ENCODE data around the gene PRDM15.

The PRDM15 gene

DNA sequence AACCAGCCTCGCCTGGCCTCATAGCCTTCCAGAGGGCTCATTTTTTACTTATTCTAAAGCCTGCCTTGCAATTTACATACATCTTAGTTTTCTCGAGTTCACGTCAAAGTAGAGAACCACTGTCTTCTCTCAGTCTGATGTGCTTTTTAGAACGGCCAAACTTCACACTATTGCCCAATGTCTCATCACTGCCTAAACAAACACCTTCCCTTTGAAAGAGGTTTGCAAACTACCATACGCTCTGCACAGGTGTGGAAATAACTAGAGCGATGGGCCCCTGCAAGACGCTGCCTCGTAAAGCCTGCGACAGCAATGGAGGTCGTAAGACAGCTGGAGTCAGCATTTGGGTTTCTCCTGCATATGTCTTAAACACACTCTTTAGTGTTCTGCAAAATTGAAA lies 22.6 kb downstream of the PRDM15 start:
- DNase-seq (ENCODE audit: extremely low spot score), result no peak
- TF ChIP-seq, protein P1, sequence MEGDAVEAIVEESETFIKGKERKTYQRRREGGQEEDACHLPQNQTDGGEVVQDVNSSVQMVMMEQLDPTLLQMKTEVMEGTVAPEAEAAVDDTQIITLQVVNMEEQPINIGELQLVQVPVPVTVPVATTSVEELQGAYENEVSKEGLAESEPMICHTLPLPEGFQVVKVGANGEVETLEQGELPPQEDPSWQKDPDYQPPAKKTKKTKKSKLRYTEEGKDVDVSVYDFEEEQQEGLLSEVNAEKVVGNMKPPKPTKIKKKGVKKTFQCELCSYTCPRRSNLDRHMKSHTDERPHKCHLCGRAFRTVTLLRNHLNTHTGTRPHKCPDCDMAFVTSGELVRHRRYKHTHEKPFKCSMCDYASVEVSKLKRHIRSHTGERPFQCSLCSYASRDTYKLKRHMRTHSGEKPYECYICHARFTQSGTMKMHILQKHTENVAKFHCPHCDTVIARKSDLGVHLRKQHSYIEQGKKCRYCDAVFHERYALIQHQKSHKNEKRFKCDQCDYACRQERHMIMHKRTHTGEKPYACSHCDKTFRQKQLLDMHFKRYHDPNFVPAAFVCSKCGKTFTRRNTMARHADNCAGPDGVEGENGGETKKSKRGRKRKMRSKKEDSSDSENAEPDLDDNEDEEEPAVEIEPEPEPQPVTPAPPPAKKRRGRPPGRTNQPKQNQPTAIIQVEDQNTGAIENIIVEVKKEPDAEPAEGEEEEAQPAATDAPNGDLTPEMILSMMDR (IDR thresholded peaks at IDR 0.05; ENCODE audit: control extremely low read depth, extremely low read depth, low read depth, missing control alignments), result no peak
- ChIA-PET CTCF (interaction anchor here (1.1 kb wide), 1 partner anchor 40 kb away, joined by 4 read pairs; no protein-coding TSS in a partner anchor), POLR2A (no interaction called here)

DNA sequence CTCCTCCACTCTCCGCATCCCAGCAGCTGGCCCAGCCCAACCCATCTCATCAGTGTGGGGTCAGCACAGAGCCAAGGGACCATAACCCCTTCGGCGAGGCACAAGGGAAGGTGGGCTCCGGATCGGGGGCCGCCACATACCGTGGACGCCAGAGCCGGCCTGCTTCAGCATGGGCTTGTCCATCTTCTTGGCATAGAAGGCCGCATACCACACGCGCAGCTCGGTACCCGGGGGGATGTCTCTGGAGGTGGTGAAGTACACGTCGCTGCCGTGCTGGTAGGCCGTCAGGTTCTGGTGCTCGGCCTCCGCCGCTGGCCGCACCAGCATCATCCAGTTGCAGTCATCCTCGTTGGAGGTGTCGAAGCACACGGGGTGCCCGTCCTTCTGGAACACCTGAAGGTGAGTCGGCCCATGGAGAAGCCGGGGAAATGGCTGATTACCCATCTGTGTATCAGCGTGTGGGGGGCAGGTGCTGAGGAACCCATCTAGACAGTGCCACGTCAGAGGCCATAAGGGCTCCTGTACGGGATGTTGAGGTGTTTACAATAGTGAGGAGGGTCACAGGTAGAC lies 24.6 kb downstream of the PRDM15 start:
- no peak for DNase-seq (ENCODE audit: extremely low spot score)
- CTCF ChIA-PET, result interaction anchor here (1.7 kb wide), 1 partner anchor 38 kb away, joined by 6 read pairs; no protein-coding TSS in a partner anchor
- TF ChIP-seq, protein P1 (IDR thresholded peaks at IDR 0.05; ENCODE audit: control extremely low read depth, extremely low read depth, low read depth, missing control alignments), result no peak
- POLR2A ChIA-PET, result no interaction called here

DNA sequence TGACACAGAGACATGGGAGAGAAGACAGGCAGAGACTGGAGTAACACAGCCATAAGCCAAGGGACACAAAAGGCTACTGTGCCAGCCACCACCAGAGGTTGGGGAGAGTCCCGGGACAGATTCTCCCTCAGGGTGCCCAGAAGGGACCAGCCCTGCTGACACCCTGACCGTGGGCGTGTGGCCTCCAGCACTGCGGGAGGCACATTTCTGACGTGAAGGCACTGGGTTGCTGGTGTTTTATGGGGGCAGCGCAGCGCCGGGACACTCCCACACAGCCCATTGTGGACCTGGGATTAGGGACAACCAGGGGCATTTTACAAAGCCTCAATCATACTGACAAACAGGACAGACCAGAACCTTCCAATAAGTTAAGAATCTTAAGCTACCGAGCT lies 26.2 kb downstream of the PRDM15 start:
- TF ChIP-seq, protein P1 (IDR thresholded peaks at IDR 0.05; ENCODE audit: control extremely low read depth, extremely low read depth, low read depth, missing control alignments), result no peak
- CTCF ChIA-PET, result interaction anchor here (1.7 to 2.1 kb wide), 2 partner anchors 15 to 36 kb away, joined by 5 to 6 read pairs; no protein-coding TSS in a partner anchor
- DNase-seq (ENCODE audit: extremely low spot score), result no peak
- POLR2A ChIA-PET, result no interaction called here

DNA sequence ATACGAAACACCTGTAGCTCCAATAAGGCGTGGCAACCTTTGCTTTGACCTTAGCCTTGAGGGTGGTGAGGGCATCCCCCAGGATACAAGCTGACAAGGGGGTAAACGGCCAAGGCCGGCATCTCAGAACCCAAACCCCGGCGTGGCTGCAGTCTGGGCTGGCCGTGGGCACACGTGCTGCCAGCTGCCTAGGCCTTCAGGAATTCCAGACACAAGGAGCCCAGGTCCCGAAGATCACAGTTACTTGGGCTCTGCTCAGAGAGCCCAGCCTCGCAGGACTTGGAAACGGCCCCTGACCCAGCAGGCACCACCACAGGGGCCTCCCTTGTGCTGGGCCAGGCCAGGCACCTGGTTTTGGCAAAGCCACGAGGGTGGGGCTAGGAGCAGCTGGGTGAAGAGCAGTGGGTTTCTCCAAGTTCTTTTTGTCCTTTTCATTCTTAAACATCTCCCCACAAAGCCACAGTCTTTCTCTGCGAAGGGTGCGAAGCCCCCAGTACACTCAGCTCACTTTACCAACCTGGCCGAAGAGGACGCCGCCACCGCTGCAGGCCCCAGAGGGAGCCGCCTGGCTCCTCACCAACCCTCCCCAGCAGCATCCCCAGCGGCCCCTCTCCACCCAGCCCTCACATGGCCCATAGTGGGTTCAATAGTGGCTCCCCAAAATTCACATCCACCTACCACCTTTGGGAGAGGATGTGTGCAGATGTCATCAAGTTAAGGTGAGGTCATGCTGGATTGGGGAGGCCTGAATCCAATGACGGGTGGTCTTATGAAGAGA lies 26.8 kb downstream of the PRDM15 start:
- TF ChIP-seq, protein P1 (IDR thresholded peaks at IDR 0.05; ENCODE audit: control extremely low read depth, extremely low read depth, low read depth, missing control alignments), result no peak
- CTCF ChIA-PET, result interaction anchor here (1.7 to 2.1 kb wide), 2 partner anchors 14 to 35 kb away, joined by 5 to 6 read pairs; no protein-coding TSS in a partner anchor
- DNase-seq (ENCODE audit: extremely low spot score), result no peak
- POLR2A ChIA-PET, result no interaction called here

DNA sequence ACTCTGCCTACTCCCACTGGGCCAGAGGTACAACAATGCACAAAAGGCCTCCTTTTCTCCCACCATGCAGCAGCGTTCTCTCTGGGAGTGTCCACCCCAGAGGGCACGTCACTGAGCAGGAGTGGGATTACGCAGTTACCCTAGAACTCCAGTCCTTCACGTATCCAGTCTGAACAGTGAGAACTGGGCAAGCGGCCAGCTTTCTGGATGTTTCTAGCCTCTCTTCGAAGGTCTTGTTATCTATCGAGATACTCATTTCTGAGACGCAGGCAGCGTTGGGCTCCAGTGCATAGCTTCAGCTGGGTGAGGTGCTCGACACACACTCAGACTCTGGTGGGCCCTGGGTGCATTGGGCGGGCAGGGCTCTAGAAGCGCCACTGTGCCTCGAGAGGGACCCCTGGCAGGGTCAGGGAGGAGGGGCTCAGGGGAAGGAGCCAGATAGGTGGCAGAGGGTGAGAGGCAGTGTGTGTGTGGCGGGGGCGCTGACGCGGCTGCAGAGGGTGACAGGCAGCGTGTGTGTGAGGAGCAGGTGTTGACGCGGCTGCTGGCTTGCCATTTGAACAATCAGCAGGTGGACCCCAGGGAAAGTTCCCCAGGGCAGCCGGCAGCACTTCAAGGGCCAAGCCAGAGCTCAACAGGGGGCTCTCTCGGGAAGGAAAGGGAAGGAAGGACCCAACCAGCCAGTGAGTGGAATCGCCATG lies 27.9 kb downstream of the PRDM15 start:
- POLR2A ChIA-PET, result no interaction called here
- CTCF ChIA-PET, result interaction anchor here (2.1 kb wide), 1 partner anchor 13 kb away, joined by 5 read pairs; no protein-coding TSS in a partner anchor
- DNase-seq (ENCODE audit: extremely low spot score), result no peak
- TF ChIP-seq, protein P1 (IDR thresholded peaks at IDR 0.05; ENCODE audit: control extremely low read depth, extremely low read depth, low read depth, missing control alignments), result no peak

DNA sequence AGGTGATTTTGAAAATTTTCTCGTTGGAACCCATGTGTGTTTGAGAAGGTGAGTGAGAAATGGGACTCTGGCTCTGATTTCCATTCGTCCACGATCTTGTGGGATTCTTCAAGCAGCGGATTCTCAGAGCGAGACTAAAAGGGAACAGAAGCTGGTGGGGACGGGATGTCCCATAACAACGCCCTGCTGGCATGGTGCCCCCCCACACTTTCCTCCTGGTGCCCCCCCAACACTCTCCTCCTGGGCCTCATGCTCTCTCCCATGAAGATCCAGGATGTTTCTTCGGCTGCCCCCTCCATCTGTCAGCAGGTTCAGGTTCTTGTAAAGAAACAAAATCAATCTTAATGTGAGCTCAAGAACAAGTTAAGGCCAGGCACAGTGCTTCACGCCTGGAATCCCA lies 29.1 kb downstream of the PRDM15 start:
- ChIA-PET CTCF (interaction anchor here (1.0 kb wide), 1 partner anchor 10 kb away, joined by 3 read pairs; no protein-coding TSS in a partner anchor), POLR2A (no interaction called here)
- TF ChIP-seq, protein P1 (IDR thresholded peaks at IDR 0.05; ENCODE audit: control extremely low read depth, extremely low read depth, low read depth, missing control alignments), result no peak
- DNase-seq (ENCODE audit: extremely low spot score), result no peak
